H1 (cell line): ENCODE results near the gene NDUFS8. TPM values are rescaled to one million over a fixed set of nuclear protein-coding genes. Genes with fewer than 3 reads are reported as not detected.

Experiments used
- CTCF ChIA-PET: fragments of 300-600 bp; sonication (Branson Sonifier 250); formaldehyde crosslinking; loops from one replicate; lab custom pipeline; 2021; ENCODE audit not compliant: partially characterized antibody; lab: Charles Lee
- POLR2A ChIA-PET: fragments of 300-600 bp; sonication (Branson Sonifier 250); formaldehyde crosslinking; loops from one replicate; lab custom pipeline; 2021; ENCODE audit warnings: inconsistent platforms; ENCODE audit not compliant: partially characterized antibody; lab: Charles Lee
- DNase-seq, 2 experiments: peaks; one replicate each; pipeline versions ENCODE4 v3.0.0 to v3.0.0-alpha.2; 2010 to 2022; ENCODE audit warnings: low spot score in 2 of 2, low read depth in 1 of 2, mixed read lengths in 1 of 2
- FAIRE-seq: peaks from 2 replicates; lab custom pipeline; 2011; peaks lifted over from hg19 to GRCh38; lab: Jason Lieb, UNC
- H2AFZ ChIP-seq: 2 replicates; pipeline ENCODE4 v1.8.1; 2012; ENCODE audit warnings: low read length, inconsistent platforms
- H2AK5ac ChIP-seq: 2 replicates; pipeline ENCODE4 v1.6.1; 2013; ENCODE audit warnings: low read depth, low read length
- H2BK120ac ChIP-seq: replicated peaks from 2 replicates; pipeline ENCODE3; 2013; ENCODE audit warnings: low read depth, low read length, inconsistent platforms
- H2BK12ac ChIP-seq: 2 replicates; pipeline ENCODE4 v1.6.1; 2013; ENCODE audit warnings: low read depth, low read length
- H2BK15ac ChIP-seq: 2 replicates; pipeline ENCODE4 v1.6.1; 2013; ENCODE audit warnings: low read length
- H2BK20ac ChIP-seq: 2 replicates; pipeline ENCODE4 v1.6.1; 2013; ENCODE audit warnings: low read length
- H2BK5ac ChIP-seq: 2 replicates; pipeline ENCODE4 v1.6.1; 2013; ENCODE audit warnings: low read depth, low read length
- H3K14ac ChIP-seq: 2 replicates; pipeline ENCODE4 v1.6.1; 2013; ENCODE audit warnings: inconsistent platforms; ENCODE audit not compliant: insufficient read length
- H3K18ac ChIP-seq: 2 replicates; pipeline ENCODE4 v1.6.1; 2013; ENCODE audit warnings: low read length; ENCODE audit errors: extremely low read depth
- H3K23ac ChIP-seq: 2 replicates; pipeline ENCODE4 v1.6.1; 2013; ENCODE audit warnings: inconsistent platforms; ENCODE audit not compliant: insufficient read length
- H3K23me2 ChIP-seq: 2 replicates; pipeline ENCODE4 v1.6.1; 2013; ENCODE audit warnings: low read depth, low read length
- H3K27ac ChIP-seq: 2 replicates; pipeline ENCODE4 v1.6.1; 2011; ENCODE audit warnings: low read depth, low read length, inconsistent platforms
- H3K27me3 ChIP-seq, 4 experiments: replicated peaks in 1 of 4; 1 replicate in 1 of 4; 2 replicates in 3 of 4; pipeline versions ENCODE4 v1.6.1 to v1.8.1; 2011 to 2013; ENCODE audit warnings: low read length in 3 of 4, mild to moderate bottlenecking in 3 of 4, inconsistent platforms in 2 of 4, mixed read lengths in 2 of 4, moderate library complexity in 1 of 4; ENCODE audit not compliant: control insufficient read depth in 3 of 4, insufficient read depth in 3 of 4; ENCODE audit errors: extremely low read depth in 1 of 4
- H3K36me3 ChIP-seq, 4 experiments: 2 replicates each; pipeline versions ENCODE4 v1.6.1 to v1.8.1; 2011 to 2013; ENCODE audit warnings: mild to moderate bottlenecking in 4 of 4, low read length in 3 of 4, moderate library complexity in 2 of 4, control low read depth in 1 of 4, inconsistent platforms in 1 of 4; ENCODE audit not compliant: insufficient read depth in 4 of 4, control insufficient read depth in 2 of 4
- H3K4ac ChIP-seq: replicated peaks from 2 replicates; pipeline ENCODE3; 2013; ENCODE audit warnings: low read length, low read depth, mixed read lengths, inconsistent platforms; ENCODE audit not compliant: insufficient read length
- H3K4me1 ChIP-seq, 4 experiments: replicated peaks in 1 of 4; 1 replicate in 1 of 4; 2 replicates in 3 of 4; pipeline versions ENCODE4 v1.6.1 to v1.8.1; 2011 to 2013; ENCODE audit warnings: low read length in 3 of 4, inconsistent platforms in 2 of 4, mixed read lengths in 1 of 4; ENCODE audit not compliant: insufficient read depth in 4 of 4, control insufficient read depth in 3 of 4
- H3K4me2 ChIP-seq, 2 experiments: 2 replicates each; pipeline versions ENCODE4 v1.6.1 to v1.8.1; 2011 to 2013; ENCODE audit warnings: low read depth in 2 of 2, low read length in 2 of 2, control low read depth in 1 of 2, inconsistent platforms in 1 of 2, mild to moderate bottlenecking in 1 of 2; ENCODE audit not compliant: insufficient read depth in 1 of 2
- H3K4me3 ChIP-seq, 4 experiments: fragments of 200-600, 300-600 bp in 1 of 4; sonication (generic), shearing (Covaris generic), sonication (Bioruptor Twin) in 1 of 4; 2 replicates each; pipeline versions ENCODE4 v1.5.1 to v1.8.1; 2011 to 2016; ENCODE audit warnings: low read length in 4 of 4, low read depth in 3 of 4, control low read depth in 2 of 4, inconsistent platforms in 2 of 4, mild to moderate bottlenecking in 2 of 4, mixed read lengths in 1 of 4, moderate library complexity in 1 of 4; ENCODE audit not compliant: insufficient read depth in 2 of 4; ENCODE audit errors: extremely low read depth in 1 of 4
- H3K56ac ChIP-seq: replicated peaks from 2 replicates; pipeline ENCODE3; 2013; ENCODE audit warnings: low read depth, mild to moderate bottlenecking, mixed read lengths, low read length, inconsistent platforms; ENCODE audit not compliant: insufficient read length
- H3K79me1 ChIP-seq: 2 replicates; pipeline ENCODE4 v1.6.1; 2013; ENCODE audit warnings: low read depth, low read length, control low read depth
- H3K79me2 ChIP-seq, 2 experiments: 2 replicates each; pipeline versions ENCODE4 v1.6.1 to v1.8.1; 2012 to 2013; ENCODE audit warnings: low read length in 2 of 2, mild to moderate bottlenecking in 2 of 2, inconsistent platforms in 1 of 2; ENCODE audit not compliant: insufficient read depth in 2 of 2, control insufficient read depth in 1 of 2
- H3K9ac ChIP-seq, 4 experiments: replicated peaks in 1 of 4; 1 replicate in 1 of 4; 2 replicates in 3 of 4; pipeline versions ENCODE4 v1.6.1 to v1.8.1; 2011 to 2013; ENCODE audit warnings: low read depth in 3 of 4, low read length in 3 of 4, control low read depth in 2 of 4, mild to moderate bottlenecking in 2 of 4, moderate library complexity in 2 of 4, inconsistent platforms in 1 of 4; ENCODE audit errors: extremely low read depth in 1 of 4
- H3K9me3 ChIP-seq, 2 experiments: 2 replicates each; pipeline versions ENCODE4 v1.6.1 to v1.8.1; 2012 to 2013; ENCODE audit warnings: mild to moderate bottlenecking in 2 of 2, moderate library complexity in 2 of 2, control low read depth in 1 of 2, inconsistent platforms in 1 of 2, low read depth in 1 of 2, low read length in 1 of 2, mixed read lengths in 1 of 2; ENCODE audit not compliant: insufficient read depth in 2 of 2
- H4K20me1 ChIP-seq, 2 experiments: replicated peaks in 1 of 2; 2 replicates each; pipeline versions ENCODE3 to v1.8.1; 2011 to 2013; ENCODE audit warnings: inconsistent platforms in 2 of 2, low read length in 2 of 2, mild to moderate bottlenecking in 1 of 2; ENCODE audit not compliant: insufficient read depth in 2 of 2, control insufficient read depth in 1 of 2
- H4K5ac ChIP-seq: 2 replicates; pipeline ENCODE4 v1.6.1; 2013; ENCODE audit warnings: low read length, low read depth, mixed read lengths, inconsistent platforms; ENCODE audit not compliant: insufficient read length
- H4K8ac ChIP-seq: 2 replicates; pipeline ENCODE4 v1.8.0; 2013; ENCODE audit warnings: mild to moderate bottlenecking, moderate library complexity, low read length, inconsistent platforms; ENCODE audit not compliant: insufficient read depth; ENCODE audit errors: extremely low read depth
- H4K91ac ChIP-seq: replicated peaks from 2 replicates; pipeline ENCODE3; 2013; ENCODE audit warnings: low read length, mixed read lengths, inconsistent platforms; ENCODE audit not compliant: insufficient read length
- EGR1 ChIP-seq: IDR thresholded peaks from 2 replicates; pipeline ENCODE4 v1.6.1; 2011; ENCODE audit warnings: low read depth, low read length, borderline replicate concordance
- RAD21 ChIP-seq, 2 experiments: IDR thresholded peaks in 1 of 2; conservative IDR thresholded peaks in 1 of 2; 2 replicates each; pipeline ENCODE4 v1.6.1; 2011; ENCODE audit warnings: low read depth in 2 of 2, low read length in 2 of 2, improper control_type of control experiment in 1 of 2, inconsistent platforms in 1 of 2, mild to moderate bottlenecking in 1 of 2, moderate library complexity in 1 of 2
- WGBS, 2 experiments: shearing (Covaris generic) in 1 of 2; methylation state at CpG; one replicate each; pipeline versions ENCODE4 v1.1.6 to v1.1.7; 2013 to 2015; ENCODE audit warnings: low lambda C conversion rate in 2 of 2, mixed read lengths in 2 of 2, inconsistent platforms in 1 of 2, low coverage in 1 of 2, missing lambda C conversion rate in 1 of 2; ENCODE audit not compliant: insufficient replicate concordance in 2 of 2, insufficient coverage in 1 of 2, insufficient read length in 1 of 2; ENCODE audit errors: extremely low coverage in 1 of 2, missing lambda C conversion rate in 1 of 2; 5-methylcytosine and 5-hydroxymethylcytosine counted together
- polyA plus RNA-seq, 7 experiments: library from polyadenylated mRNA; depleted of rRNA in 3 of 7; stranded (reverse) in 5 of 7; unstranded in 2 of 7; fragments of >200 nt in 5 of 7; fragments of 200-250 nt in 2 of 7; gene quantifications; 1 replicate in 5 of 7; 2 replicates in 1 of 7; 4 replicates in 1 of 7; pipeline versions ENCODE4 v1.2.1 to v1.2.3, GENCODE V29; 2011 to 2013; ENCODE audit warnings: missing spikeins in 2 of 7, mixed read lengths in 2 of 7
- total RNA-seq: library from RNA; stranded (reverse); fragmentation: NEBNext Ultra II Directional; extraction: Animal tissue kit (Norgen Biotek cat#: 25700); gene quantifications from 2 replicates; pipeline ENCODE4 v1.2.1, GENCODE V29; 2021
- TF ChIP-seq, protein P1 (sequence below), 3 experiments: IDR thresholded peaks; 1 replicate in 2 of 3; 2 replicates in 1 of 3; pipeline versions ENCODE4 v1.5.1 to v1.6.1; 2011; ENCODE audit warnings: low read length in 3 of 3, mild to moderate bottlenecking in 3 of 3, inconsistent platforms in 2 of 3, low read depth in 1 of 3, moderate library complexity in 1 of 3; ENCODE audit not compliant: insufficient read depth in 1 of 3; ENCODE audit errors: control extremely low read depth in 1 of 3

NDUFS8 gene
- total and polyA plus RNA-seq, 2 of the 8 experiments (the other 6 are each of a cell fraction or from before 2014, with no cell fraction given) = 182 to 291 TPM

DNA sequence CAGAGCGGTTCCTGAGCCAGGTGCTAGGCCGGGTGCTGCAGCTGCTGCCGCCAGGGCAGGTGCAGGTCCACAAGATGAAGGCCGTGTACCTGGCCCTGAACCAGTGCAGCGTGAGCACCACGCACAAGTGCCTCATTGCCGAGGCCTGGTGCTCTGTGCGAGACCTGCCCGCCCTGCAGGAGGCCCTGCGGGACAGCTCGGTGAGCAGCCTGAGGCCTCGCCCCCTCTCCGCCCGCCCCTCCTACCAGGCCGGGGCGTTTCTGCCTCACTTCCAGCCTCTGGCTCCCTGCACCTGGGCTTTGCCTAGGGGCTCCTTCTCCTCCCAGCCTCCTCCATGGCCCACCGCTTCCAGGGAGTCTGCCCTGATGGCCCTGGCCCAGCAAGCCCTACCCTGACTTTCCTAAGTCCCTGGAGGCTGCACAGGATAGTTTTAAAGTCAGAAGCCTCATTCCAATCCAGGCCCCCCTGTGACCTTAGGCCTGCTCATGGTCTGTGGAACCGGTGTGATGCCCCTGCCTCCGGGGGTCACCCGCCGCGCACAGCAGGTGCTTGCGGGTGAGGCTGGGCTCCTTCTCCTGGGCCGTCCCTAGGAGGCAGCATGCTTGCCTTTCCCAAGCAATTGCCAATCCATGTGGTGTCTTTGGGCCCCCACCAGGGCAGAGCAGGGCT lies 13.8 kb downstream of the NDUFS8 start:
- Histone ChIP-seq H4K5ac (no peak overlapping the region), H4K20me1 (peaks cover 0 to 6% of the 10 kb centered on the region in 2 experiments), H3K4me3 (no peak overlapping the region), H3K4ac (no peak overlapping the region), H3K79me2 (no peaks in the 10 kb centered on the region), H2BK20ac (no peak overlapping the region), H3K4me2 (no peak overlapping the region), H2AK5ac (no peak overlapping the region), H2AFZ (no peak overlapping the region), H3K9me3 (no peaks in the 10 kb centered on the region), H3K23me2 (no peaks in the 10 kb centered on the region; the same call in 1 of the 2 replicates), H3K4me1 (peaks cover 4 to 15% (median 11%) of the 10 kb centered on the region in 4 experiments), H3K14ac (no peak overlapping the region), H2BK120ac (no peak overlapping the region), H3K9ac (no peak overlapping the region), H2BK12ac (no peak overlapping the region), H3K27ac (no peak overlapping the region), H3K27me3 (no peaks in the 10 kb centered on the region), H2BK5ac (no peak overlapping the region), H2BK15ac (no peak overlapping the region), H3K23ac (no peak overlapping the region), H3K56ac (no peak overlapping the region), H4K8ac (no peak overlapping the region; the same call in 1 of the 2 replicates), H3K36me3 (no peaks in the 10 kb centered on the region), H3K18ac (no peak overlapping the region; the same call in 1 of the 2 replicates), H4K91ac (no peak overlapping the region), H3K79me1 (no peaks in the 10 kb centered on the region)
- POLR2A ChIA-PET = interaction anchor here (4.5 to 16.6 kb wide), 2 partner anchors 8 to 12 kb away, joined by 24 to 183 read pairs; partner anchors contain the start of gene NDUFS8
- FAIRE-seq = no peak
- DNase-seq = no peak
- WGBS, 2 experiments = 89% methylated on average over 16 of the region's 24 CpGs; no CpG with 5 or more reads in 1 of the 2 experiments
- TF ChIP-seq, protein P1, sequence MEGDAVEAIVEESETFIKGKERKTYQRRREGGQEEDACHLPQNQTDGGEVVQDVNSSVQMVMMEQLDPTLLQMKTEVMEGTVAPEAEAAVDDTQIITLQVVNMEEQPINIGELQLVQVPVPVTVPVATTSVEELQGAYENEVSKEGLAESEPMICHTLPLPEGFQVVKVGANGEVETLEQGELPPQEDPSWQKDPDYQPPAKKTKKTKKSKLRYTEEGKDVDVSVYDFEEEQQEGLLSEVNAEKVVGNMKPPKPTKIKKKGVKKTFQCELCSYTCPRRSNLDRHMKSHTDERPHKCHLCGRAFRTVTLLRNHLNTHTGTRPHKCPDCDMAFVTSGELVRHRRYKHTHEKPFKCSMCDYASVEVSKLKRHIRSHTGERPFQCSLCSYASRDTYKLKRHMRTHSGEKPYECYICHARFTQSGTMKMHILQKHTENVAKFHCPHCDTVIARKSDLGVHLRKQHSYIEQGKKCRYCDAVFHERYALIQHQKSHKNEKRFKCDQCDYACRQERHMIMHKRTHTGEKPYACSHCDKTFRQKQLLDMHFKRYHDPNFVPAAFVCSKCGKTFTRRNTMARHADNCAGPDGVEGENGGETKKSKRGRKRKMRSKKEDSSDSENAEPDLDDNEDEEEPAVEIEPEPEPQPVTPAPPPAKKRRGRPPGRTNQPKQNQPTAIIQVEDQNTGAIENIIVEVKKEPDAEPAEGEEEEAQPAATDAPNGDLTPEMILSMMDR (IDR thresholded peaks at IDR 0.05; ENCODE audit: control extremely low read depth in 1 of 3, insufficient read depth in 1 of 3, low read depth in 1 of 3, low read length in 3 of 3) = peak in 2 of 3 experiments; percentile 13 to 16; a peak in 2 of 4 replicates
- TF ChIP-seq RAD21 (IDR thresholded peaks at IDR 0.05 in 1 of 2, conservative IDR thresholded peaks at IDR 0.05 in 1 of 2; ENCODE audit: low read depth in 2 of 2, low read length in 2 of 2) (peak in 1 of 2 experiments; percentile 9; a peak in 1 of 4 replicates), EGR1 (no peak)
- CTCF ChIA-PET = interaction anchor here (1.2 kb wide), 1 partner anchor 8 kb away, joined by 4 read pairs; no protein-coding TSS in a partner anchor
